ENCODE measurements around the gene NFASC.

The NFASC gene

DNA sequence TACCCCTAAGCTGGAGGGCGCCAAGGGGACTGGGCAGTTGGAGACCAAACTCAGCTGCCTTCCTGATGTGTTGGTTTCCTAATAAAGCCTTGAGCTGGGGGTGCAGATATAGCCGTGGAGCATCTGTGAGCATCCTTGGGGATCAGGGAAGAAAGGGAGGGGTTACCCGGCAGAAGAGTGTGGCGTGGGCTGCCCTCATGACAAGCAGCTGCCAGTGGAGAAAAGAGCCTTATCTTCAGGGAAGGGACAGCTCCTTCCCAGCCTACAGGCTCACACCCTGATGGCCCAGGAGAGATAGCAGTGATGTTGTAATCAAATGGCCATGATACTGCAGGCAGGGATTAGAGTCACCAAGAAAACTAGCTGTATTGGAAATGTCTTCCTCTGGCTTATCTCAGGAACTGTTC is 10.8 kb upstream of the NFASC start:
- DNase-seq (ENCODE audit: low spot score), result no peak

DNA sequence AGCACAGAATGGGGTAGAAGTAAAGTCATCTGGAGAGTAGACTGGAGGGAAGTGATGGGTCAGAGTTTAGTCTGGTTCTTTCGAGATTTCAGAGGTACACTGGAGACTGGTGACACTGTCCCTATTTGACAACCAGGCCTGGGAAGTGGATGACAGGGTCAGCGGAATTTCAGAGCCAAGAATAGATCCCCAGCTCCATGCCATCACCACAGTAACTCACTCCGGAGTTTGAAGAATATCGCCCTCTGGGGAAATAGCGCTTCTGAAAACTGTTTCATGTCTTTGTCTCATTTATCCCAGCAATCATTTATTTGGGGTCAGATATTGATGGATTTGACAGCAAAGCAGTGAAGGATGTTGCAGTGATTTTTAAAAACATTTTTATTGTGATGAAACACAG is 7.6 kb upstream of the NFASC start:
- DNase-seq (ENCODE audit: low spot score), result no peak

DNA sequence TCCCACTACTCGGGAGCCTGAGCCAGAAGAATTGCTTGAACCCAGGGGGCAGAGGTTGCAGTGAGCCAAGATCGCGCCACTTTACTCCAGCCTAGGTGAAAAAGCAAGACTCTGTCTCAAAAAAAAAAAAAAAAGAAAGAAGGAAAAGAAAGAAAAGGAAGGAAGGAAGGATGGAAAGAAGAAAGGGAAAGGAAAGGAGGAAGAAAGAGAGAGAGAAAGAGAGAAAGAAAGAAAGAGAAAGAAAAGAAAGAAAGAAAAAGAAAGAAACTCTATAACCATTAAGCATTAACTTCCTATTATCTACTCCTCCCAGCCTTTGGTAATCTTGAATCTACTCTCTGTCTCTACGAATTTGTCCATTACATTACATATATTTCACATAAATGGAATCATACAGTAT is 6.9 kb upstream of the NFASC start:
- DNase-seq (ENCODE audit: low spot score), result no peak

DNA sequence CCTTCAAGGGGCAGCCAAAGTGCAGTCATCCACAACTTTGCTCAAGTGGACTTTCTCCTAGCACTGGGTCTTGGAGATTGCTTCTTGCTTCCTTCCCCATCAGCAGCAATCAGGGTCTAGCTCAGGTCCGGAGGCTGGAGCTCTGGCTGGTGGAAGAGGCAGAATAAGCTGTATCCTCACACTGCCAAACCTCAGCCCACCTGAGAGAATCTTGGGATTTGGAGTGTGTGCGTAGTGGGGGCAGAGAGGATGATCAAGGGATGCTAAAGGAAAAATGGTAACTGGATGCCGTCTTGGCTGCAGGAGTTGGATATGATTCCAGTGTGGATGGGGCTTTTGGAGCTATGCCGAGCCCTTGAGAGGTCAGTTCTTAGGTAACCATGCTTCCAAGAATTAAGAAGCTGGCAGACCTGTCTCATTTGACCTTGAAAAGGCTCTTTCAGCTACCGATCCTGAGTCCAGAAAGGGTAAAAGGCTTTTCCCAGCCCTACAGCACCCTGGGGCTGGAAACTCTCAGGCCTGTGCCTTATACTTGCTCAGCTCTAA is 4.5 kb upstream of the NFASC start:
- DNase-seq (ENCODE audit: low spot score), result no peak

DNA sequence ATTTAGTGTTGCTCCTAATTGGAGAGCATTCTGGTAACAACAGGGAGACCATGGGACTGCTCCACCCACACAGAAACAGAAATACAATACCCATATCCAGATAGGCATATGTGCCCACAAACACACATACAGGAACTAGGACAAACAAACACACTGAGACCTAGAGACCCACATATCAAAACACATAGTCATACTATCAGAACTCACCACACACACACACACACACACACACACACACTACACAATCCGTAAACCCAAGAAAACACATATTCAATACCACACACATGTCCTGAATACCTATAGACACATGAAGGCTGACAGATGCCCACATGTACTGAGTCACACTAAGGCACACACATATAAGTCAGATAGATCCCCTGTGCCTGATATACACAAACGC is 3.5 kb upstream of the NFASC start:
- DNase-seq (ENCODE audit: low spot score), result no peak

DNA sequence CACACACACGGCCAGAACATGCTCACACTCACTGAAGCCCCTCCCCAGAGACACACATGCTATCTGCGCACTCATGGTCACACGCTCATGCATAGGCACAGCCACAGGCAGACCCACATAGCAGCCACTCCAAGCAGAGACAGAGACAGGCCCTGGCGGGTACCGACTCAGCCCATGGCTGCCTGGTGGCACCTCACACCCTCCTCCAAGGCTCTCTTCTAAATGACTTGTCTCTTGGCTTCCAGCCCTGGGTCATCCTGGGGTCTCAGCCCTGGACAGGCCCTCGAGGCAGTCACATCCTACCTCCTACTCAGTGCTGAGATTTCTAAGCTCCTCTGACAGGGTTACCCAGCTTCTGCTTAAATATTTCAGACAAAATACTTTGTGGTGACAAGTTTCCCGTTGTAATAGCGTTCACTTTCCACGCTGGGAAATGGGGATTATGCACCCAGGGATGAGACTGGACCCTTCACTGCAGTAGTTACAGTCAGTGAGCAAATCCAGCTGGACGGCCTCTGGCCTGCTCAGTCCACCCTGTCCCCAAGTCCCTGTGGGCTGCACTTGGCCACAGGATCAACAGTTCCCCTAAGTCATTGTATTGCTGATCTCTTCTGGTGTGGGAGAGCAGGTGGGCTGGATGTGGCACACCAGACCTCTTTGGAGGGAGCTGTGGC is 2.9 kb upstream of the NFASC start:
- no peak for DNase-seq (ENCODE audit: low spot score)

DNA sequence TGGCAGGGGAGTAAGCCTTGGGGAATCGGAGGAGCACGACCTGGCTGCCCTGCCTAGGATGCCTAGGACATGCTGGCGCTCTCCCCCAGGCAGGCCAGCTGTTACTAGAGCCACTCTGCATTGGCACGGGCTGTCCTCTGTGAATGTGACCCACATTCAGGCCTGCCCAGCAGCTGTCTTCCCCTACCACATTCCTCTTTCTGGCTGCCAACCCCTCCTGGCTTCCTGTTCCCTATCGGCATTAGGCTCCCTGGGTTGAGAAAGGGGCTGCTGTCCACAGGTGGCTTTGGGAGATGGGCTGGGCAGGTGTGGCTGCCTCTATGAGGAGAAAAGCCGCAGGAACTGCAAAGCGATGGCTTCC is 2.3 kb upstream of the NFASC start:
- DNase-seq (ENCODE audit: low spot score), result no peak

DNA sequence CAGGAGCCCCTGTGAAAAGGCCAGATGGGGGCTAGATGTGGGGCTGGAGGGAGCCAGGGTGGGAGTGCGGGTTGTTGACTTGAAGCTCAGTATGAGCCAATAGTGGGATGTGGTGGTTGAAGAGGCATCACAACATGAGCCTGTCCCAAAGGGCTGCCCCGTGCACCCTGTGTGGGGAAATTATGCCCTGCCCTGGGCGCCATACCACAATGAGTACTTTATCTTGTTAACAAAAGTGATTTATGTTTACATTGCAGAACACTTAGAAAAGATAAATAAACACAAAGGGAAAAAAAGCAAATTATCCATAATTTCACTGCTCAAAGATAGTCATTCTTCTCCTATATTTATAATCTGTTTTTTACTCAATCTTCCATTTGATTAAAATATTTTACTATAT is 1.6 kb upstream of the NFASC start:
- no peak for DNase-seq (ENCODE audit: low spot score)

DNA sequence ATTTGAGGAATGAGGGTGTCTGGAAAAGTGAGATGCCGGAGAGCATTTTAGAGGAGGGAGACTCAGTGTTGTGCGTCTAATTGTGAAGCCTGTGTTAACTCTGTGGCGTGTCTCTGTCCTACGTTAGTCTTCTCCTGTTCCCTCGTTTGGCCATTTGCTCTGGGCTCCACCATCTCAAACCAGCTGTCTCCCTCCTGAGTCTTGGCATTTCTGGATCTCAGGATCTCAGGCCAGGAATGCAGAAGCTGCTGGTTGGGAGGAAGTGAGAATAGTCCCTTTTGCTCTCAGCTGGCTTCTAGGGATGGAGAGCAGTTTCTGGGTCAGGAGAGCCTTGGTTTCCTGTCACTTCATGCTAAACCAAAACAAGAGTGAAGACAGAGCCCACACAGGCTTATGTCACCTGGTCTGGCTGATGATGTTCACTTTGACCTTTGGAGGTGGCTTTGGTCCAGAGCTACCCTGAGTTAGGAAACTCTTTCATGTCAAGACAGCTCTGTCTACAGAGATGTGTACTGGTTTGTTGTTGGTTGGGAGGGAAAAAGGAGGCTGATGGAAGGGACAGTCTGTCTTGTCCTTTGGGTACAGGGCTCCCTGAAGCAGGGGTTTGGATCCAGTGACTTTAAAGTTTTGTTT is 859 bp downstream of the NFASC start:
- no peak for DNase-seq (ENCODE audit: low spot score)

DNA sequence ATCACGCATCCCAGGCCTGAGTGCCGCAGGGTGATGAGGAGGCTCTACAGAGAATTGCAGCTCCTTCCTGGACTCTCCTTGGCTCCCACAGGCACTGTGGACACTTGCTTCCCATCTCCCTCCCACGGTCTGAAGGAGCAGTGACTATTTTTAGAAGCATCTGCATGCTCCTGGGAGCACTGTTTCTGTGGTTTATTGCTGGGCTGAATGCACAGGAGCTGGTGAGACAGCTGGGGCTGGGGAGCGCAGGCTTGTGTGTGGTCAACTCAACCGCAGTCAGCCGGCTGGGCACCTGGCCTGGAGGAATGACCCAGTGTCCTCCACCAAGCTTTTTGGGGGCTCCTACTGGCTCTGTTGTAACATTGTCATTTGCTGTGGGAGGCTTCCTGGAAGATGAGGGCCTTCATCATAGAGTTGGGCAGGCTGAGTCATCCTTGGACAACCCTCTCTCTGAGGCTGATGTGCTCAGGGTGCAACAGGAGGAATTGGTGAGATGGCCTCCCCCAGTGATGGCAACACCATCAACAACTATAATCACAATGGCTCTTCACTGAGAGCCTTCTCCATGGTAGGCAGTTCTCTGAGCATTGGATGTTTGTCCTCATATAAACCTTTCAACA is 1.7 kb downstream of the NFASC start:
- DNase-seq (ENCODE audit: low spot score), result no peak

DNA sequence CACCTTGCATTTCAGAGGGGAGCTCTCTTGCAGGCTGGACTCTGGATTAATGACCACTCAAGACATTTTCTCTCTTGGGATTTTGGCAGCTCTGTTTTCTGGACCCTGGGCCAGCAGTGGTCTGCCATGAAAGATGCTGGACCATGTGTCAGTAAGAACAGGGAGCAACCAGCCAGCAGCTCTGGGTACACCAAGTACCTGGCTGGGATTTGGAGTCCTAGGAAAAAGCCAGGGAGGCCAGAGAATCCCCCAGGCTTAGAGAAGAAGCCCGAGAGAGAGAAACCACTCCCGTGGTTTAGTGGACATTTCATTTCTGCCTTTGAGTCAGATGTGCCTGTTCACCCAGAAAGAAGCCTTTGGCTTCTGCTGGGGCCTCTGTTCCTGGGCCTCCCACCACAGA is 2.5 kb downstream of the NFASC start:
- DNase-seq (ENCODE audit: low spot score), result no peak

DNA sequence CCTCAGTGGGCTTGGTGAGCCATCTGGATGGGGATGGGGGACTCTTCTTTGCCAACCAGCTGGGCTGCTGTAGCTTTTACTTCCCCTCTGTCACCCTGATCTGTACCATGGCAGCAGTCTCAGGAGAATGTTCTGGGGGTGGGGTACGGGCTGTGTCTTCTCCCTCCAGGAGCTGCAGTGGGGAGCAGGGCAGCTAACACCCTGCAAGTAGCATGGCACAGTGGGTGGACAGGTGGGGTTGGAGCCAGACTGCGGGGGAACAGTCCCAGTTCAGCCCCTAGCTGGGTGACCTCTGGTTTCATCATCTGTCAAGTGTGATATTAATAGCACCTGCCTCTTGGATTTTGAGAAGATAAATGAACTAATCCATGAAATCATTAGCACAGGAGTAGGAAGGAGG is 3.1 kb downstream of the NFASC start:
- no peak for DNase-seq (ENCODE audit: low spot score)

DNA sequence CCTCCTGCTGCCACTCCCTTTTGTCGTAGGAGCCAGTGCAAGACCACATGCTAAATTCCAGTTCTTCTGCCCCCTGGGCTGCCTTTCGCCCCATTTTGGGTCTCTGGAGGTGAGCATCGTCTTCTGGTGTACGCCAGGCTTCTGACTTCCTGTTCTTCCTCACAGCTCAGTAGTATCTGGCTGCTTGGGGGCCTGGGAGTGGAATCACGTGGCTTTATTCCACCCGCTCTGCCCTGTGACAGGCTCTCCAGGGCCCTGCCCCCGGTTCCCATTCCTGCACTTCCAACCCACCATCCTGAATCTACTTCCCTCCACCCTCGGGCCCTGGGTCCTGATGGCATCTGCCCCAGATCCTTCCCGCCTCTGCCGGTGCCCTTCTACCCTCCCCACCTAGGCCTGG is 3.6 kb downstream of the NFASC start:
- DNase-seq (ENCODE audit: low spot score), result no peak

DNA sequence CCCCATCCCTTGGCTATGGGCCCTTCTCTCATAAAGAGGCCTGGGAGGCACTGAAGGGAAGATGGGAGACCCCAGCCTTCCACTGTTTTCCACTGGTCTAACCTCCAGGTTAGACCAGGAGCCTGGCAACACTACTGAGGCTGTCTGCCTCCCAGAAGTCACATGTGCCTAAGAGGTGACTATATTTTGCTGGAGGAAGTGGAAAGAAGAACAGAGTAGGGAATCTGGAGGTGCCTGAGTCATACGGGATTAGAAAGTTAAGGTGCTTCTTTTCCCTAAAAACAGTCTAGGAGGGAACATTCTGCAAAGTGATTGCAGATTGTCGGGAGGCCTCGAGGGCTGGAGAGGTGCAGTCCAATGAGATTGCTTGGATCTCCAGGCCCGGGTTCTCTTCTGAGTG is 4.6 kb downstream of the NFASC start:
- DNase-seq (ENCODE audit: low spot score), result no peak

DNA sequence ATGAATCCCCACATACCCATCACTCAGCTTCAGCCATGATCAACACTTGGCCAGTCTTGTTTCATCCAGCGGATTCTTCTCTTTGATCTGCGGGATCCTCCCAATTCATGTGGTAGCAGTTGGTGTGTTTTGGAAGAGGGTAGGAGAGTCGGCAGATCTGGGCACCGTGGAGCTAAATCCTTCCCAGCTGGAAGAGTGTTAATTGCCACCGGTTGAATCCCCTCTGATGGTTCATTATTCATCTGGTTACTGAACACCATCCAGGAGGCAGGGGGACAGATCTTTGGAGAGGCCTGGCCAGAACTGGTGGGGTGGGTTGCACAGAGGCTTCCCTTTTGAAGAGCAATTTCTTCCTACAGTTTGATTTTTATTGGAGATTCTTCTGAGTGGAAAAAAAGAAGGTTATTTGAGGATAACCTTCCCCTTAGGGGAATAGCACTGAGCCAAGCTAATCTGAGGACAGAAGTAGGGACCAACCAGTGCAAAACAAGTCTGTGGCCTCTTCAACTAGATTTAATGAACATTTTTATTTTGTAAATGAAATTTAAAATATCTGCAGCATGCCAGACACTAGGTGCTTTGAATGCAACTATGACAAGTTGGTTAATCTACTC is 8.1 kb downstream of the NFASC start:
- no peak for DNase-seq (ENCODE audit: low spot score)

DNA sequence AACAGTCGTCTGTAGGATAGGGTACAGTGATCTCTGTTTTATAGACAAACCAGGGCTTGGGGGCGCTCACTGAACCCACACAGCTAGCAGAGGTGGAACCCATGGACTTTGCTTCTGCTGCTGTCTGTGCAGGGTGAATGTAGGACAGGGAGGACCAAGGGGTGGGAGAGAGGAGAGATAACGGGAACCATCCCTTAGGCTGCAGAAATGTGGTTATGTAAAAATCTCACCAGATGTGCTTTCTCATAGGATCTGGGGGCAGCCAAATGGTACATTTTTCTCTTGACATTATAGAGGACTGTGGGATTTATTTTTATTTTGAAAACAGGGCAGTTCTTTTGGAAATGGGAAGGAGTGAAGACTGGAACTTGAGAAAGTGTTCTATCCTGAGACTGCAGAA is 8.7 kb downstream of the NFASC start:
- DNase-seq (ENCODE audit: low spot score), result no peak

DNA sequence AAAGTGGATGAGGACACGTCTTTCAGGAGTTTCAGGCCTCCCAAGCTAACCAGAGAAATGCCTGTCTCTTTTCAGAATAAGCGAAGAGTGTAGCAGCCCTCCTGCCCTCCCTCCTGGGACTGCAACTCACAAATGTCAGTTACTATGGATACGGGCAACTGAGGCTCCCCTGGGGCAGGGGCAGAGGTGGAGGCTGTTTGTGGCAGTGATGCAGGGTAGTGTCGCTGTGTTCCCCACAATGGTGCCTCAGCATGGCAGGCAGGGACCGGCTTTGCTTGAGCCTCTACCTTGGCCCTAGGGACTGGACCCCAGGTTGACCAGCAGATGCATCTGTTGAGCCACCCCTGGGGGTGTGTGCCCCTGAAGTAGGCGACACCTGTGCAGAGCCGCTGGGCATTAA is 10.2 kb downstream of the NFASC start:
- no peak for DNase-seq (ENCODE audit: low spot score)

DNA sequence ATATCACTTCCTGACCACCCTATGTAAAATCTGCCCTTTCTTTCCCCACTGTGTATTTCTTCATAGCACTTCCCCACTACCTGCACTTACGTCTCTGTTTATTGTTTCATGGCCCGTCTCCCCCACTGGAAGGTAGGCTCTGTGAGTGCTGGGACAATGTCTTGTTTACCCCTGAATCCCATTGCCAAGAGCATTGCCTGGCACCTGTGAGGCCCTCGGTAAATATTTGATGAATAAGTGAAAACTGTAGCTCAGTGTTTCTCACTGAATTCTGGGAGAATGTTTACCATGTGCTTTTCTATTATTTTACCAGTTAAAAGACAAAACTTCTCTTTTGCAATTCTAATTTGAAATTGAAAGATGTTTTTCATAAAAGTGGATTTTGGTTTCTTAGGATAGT is 11.8 kb downstream of the NFASC start:
- DNase-seq (ENCODE audit: low spot score), result no peak

DNA sequence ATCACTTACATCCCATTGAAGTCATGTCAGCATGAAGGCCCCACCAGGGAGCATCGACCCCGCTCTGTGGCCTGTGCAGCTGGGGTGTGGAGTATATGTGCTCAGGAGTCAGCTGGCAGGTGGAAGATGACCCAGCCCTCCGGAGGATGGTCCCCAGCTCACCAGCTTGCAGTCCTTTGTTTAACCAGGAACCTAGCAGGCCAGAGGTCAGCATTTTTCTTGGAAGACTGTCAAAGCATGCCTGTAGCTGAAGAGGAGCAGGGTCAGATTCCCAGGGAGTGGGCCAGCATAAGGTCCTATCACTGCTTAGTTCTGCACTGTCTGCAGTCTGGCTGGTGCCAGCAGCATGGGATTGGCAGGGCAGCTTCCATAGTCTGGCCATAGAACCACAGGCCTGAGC is 12.7 kb downstream of the NFASC start:
- DNase-seq (ENCODE audit: low spot score), result no peak

DNA sequence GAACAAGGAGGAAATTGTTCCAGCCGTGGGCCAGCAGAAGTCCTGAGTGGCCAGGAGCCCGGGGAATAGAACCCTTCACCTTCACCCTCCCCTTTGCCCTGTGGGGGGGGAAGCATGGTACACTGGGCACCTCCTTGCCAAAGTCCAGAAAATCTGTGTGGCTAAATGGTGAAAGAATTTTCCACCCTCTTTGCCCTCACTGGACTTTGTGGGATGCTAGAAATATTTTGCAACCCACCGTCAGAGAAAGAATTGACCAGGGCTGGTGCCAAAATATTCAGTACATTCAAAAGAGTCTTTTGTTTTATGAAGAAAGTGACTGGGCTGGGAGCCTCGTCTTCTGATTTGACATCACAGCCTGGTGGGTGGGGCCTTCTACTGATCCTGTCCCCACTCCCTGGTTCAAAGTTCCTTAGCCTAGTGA is 14.6 kb downstream of the NFASC start:
- no peak for DNase-seq (ENCODE audit: low spot score)

DNA sequence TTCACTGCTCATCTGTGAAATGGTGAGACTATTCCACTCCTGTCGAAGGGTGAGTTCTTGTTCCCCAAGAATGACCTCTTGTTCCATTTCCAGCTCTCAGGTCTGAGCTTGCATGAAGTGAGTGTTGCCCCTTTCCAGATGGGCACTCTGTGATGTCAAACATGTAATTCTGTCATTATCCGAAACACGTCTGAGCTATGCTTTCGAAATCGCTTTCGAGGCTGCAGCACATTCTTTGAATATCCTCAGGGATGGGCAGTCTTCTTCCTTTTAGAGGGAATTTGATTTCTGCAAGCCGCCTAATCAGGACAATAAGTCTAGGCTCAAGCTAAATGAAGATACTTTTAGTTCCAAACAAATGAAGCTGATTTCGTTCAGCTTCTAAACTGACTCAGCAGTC is 15.1 kb downstream of the NFASC start:
- DNase-seq (ENCODE audit: low spot score), result no peak

DNA sequence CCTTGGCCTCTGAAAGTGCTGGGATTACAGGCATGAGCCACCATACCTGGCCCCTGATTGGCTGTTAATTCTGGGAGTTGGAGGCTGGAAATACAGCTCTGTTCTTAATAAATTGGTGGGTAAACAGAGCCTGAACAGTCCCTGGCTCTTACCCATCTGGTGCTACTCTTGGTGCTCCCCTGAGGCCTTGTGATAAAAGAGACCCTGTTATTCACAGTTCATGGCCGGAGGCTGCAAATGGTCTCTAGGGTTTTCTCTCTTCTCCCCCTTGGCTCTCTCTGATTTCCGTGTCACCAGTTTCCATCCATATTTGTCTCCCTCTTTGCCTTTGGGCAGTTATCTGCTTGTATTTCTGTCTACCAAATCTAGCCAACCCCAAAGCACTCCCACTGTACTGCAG is 17.2 kb downstream of the NFASC start:
- no peak for DNase-seq (ENCODE audit: low spot score)

DNA sequence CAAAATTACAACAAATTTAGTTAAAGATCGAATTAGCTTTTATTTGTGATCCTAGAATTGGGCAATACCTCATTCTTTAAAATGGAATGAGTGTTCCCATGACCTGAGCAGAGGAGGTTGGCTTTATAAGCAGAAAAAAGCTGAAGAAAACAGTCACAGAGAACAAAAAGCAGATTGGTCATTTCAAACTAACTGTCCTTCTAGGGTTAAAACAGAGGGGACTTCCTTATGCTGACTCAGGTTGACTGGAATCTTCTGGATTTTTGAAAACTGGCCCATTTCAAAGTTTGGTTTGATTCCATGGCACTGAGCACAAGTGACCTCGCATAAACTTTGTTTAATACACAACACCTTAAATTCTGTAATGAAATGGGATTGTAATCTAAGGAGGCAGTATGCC is 17.6 kb downstream of the NFASC start:
- DNase-seq (ENCODE audit: low spot score), result no peak
